PC-3 (cell line): ENCODE data around the gene MRPS10.

Source experiments
- EZH2 ChIP-seq: fragments of 300-600 bp; sonication (generic); IDR thresholded peaks from one replicate; pipeline ENCODE4 v1.6.1; 2017; ENCODE audit warnings: antibody characterized with exemption, mild to moderate bottlenecking, low read length; ENCODE audit not compliant: unreplicated experiment
- EZH2phosphoT487 ChIP-seq: fragments of 300-600 bp; sonication (generic); IDR thresholded peaks from 2 replicates; pipeline ENCODE4 v1.6.1; 2018; ENCODE audit warnings: mild to moderate bottlenecking, antibody characterized with exemption, low read length, borderline replicate concordance
- TF ChIP-seq, protein P1 (sequence below): fragments of 300-600 bp; sonication (generic); conservative IDR thresholded peaks from 2 replicates; pipeline ENCODE4 v1.5.1; 2017; ENCODE audit warnings: antibody characterized with exemption, low read depth, mild to moderate bottlenecking, low read length

DNA sequence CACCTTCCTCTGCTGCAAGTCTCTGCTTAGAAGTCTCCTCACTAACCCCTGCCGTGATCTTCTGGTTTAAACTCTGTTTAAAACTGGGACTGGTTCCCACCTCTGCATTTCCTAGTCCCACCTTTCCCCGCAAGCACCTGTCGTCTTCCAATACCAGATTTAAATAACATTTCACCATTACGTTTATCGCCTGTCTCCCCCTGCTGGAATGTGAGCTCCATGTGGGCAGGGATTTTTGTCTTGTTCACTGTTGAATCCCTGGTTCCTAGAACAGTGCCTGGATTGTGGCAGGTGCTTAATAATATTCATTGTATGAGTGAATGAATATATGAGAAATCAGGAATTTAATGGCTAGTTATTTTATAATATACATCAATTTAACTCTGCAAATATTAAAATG lies 41.8 kb downstream of the MRPS10 start:
- TF ChIP-seq, protein P1, sequence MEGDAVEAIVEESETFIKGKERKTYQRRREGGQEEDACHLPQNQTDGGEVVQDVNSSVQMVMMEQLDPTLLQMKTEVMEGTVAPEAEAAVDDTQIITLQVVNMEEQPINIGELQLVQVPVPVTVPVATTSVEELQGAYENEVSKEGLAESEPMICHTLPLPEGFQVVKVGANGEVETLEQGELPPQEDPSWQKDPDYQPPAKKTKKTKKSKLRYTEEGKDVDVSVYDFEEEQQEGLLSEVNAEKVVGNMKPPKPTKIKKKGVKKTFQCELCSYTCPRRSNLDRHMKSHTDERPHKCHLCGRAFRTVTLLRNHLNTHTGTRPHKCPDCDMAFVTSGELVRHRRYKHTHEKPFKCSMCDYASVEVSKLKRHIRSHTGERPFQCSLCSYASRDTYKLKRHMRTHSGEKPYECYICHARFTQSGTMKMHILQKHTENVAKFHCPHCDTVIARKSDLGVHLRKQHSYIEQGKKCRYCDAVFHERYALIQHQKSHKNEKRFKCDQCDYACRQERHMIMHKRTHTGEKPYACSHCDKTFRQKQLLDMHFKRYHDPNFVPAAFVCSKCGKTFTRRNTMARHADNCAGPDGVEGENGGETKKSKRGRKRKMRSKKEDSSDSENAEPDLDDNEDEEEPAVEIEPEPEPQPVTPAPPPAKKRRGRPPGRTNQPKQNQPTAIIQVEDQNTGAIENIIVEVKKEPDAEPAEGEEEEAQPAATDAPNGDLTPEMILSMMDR: peak; percentile 54
- TF ChIP-seq EZH2 (no peak), EZH2phosphoT487 (no peak)
